ENCODE data around the gene MAX. TPM values are rescaled to one million over a fixed set of nuclear protein-coding genes. Genes with fewer than 3 reads are reported as not detected.

Gene MAX
- total and polyA plus RNA-seq, 8 donors, result 59.9 to 96.5 (median 63.4) TPM

DNA sequence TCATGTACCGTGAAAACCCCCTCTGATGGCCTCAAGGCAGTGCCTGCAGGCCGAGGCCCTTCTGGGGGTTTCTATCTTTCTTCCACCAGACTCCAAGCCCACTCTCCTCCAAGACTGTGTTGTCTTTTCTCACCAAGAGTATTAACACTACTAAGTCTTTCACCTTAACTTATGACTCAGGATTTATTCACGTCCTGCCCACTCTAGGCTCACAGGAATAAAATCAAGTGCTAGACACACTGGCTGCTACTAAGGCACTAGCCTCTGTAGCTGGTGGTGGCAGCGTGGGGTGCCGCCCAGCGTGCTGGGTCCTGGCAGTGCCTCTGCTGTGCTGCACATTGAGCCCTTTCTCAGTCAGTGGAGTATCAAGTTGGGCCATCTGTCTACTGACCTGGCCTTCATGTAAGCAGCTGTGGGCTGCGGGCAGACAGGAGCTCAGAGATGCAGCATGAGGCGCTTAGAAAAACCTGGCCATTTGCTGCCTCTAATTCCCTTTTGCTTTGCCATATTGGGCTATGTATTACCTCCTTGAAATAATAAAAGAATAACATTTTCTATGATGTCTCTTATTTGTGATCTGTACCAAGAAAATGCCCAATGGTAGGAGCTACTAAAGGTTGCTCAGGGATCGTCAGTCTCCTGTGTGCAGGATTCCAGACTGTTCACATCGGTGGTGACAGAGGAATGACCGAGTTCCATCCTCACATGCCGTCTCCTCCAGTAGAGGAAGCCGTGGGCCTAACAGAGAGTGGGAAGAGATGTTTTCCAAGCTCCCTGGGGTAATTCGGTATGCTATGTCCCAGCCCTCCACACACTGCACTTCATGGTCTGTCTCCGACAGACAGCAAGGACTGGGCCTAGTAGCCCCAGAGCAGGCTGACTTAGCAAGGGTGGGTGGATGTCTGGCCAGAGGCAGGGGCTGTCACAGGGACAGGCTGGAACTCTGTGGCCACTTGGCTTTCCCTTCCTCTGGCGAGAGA is 39.9 kb downstream of the MAX start:
- Histone ChIP-seq H3K4me3 (no peak overlapping the region), H3K27ac (no peak overlapping the region), H3K9me3 (no peaks in the 10 kb centered on the region), H3K4me1 (no peaks in the 10 kb centered on the region), H3K36me3 (peaks cover 0 to 79% of the 10 kb centered on the region in 2 donors), H3K27me3 (no peaks in the 10 kb centered on the region)
- intact Hi-C loops (cut with DNase I), result no loop called here
- ATAC-seq, result no peak
- TF ChIP-seq, protein P1, sequence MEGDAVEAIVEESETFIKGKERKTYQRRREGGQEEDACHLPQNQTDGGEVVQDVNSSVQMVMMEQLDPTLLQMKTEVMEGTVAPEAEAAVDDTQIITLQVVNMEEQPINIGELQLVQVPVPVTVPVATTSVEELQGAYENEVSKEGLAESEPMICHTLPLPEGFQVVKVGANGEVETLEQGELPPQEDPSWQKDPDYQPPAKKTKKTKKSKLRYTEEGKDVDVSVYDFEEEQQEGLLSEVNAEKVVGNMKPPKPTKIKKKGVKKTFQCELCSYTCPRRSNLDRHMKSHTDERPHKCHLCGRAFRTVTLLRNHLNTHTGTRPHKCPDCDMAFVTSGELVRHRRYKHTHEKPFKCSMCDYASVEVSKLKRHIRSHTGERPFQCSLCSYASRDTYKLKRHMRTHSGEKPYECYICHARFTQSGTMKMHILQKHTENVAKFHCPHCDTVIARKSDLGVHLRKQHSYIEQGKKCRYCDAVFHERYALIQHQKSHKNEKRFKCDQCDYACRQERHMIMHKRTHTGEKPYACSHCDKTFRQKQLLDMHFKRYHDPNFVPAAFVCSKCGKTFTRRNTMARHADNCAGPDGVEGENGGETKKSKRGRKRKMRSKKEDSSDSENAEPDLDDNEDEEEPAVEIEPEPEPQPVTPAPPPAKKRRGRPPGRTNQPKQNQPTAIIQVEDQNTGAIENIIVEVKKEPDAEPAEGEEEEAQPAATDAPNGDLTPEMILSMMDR (IDR thresholded peaks at IDR 0.05), result no peak
- DNase-seq, result no peak

DNA sequence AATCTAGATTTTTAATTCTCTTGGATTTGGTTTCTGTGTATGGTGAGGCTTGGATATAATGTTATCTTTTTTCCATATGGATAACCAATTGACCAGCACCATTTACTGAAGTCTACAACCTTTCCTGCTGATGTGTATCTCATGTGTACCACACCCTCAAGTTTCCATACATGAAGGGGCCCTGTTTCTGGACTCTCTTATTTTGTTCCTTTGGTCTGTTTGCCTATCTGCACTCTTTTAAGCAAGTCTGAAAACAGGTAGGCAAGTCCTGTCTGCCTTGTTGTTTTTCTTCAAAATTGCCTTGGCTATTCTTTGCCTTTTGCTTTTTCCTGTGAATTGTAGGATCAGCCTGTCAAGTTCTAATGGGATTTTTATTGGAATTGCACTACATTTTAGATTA is 44.6 kb downstream of the MAX start:
- no peak overlapping the region for H3K27ac ChIP-seq
- TF ChIP-seq, protein P1 (IDR thresholded peaks at IDR 0.05), result no peak
- H3K27me3 ChIP-seq, result no peaks in the 10 kb centered on the region
- H3K9me3 ChIP-seq, result no peaks in the 10 kb centered on the region
- H3K36me3 ChIP-seq, result peaks cover 0 to 55% of the 10 kb centered on the region in 2 donors
- H3K4me1 ChIP-seq, result peaks cover 0 to 13% of the 10 kb centered on the region in 2 donors
- DNase-seq (no peak), ATAC-seq (no peak)
- intact Hi-C loops (cut with DNase I), result no loop called here
- no peak overlapping the region for H3K4me3 ChIP-seq

DNA sequence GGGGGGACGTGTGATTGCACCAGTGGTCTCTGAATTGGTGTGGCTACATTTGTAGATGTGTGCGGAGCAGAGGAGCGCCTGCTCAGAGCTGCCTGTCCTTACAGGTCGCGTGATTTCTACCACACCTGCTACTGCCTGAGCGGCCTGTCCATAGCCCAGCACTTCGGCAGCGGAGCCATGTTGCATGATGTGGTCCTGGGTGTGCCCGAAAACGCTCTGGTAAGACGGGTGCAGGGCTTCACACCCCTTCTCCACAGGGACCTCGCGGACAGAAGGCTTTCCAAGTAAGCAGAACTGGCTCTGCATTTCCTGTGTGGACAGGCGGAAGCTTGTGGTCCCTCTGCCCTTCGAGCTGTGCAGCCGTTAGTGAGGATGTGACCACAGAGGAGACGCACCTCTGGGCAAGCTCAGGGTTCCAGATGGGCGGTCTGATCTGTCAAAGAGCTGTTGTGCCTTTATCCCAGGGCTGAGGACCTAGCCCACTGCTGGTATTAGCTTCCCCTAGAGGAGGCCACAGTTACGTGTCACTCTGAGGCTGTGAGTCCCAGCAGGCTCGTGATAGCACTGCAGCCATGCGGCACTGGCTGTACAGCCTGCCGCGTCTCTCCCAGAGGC is 47.7 kb downstream of the MAX start:
- peak; percentile 63 for ATAC-seq
- H3K27ac ChIP-seq, result peak overlapping the region in 1 of 2 donors; percentile 75
- TF ChIP-seq, protein P1 (IDR thresholded peaks at IDR 0.05), result no peak

DNA sequence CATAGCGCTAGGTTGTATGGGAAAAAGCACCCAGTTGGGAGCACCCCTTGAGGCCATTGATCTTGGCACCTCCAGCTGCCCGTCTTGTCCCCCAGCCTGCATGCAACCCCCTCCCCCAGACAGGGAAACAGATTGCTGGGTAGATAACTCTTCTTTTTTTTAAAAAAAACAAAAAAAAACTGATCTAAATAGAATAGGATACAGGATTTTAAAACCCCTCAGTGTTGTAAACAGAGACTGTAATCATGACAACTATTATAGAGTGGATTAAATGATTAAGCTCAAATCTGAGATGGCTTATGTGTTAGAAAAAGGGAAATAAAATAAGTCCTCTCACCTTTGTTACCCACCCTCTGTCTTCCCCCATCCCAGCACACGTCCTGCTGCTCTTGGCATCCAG is 48.9 kb downstream of the MAX start:
- DNase-seq, result no peak

More for the DNA sequence above, 47.7 kb downstream of the MAX start:
- H3K36me3 ChIP-seq, result peaks cover 0 to 31% of the 10 kb centered on the region in 2 donors
- peak in 2 of 4 donors; percentile 58 to 81 for DNase-seq
- intact Hi-C loops (cut with DNase I), result no loop called here
- H3K4me3 ChIP-seq, result no peak overlapping the region
- no peaks in the 10 kb centered on the region for H3K9me3 ChIP-seq
- H3K27me3 ChIP-seq, result no peaks in the 10 kb centered on the region
- H3K4me1 ChIP-seq, result peaks cover 0 to 13% of the 10 kb centered on the region in 2 donors

More for the DNA sequence above, 48.9 kb downstream of the MAX start:
- no peak for ATAC-seq
- TF ChIP-seq, protein P1 (IDR thresholded peaks at IDR 0.05), result no peak
- H3K4me1 ChIP-seq, result peaks cover 0 to 15% of the 10 kb centered on the region in 2 donors
- intact Hi-C loops (cut with DNase I), result no loop called here
- no peak overlapping the region for H3K27ac ChIP-seq
- no peak overlapping the region for H3K4me3 ChIP-seq
- no peaks in the 10 kb centered on the region for H3K9me3 ChIP-seq
- peaks cover 0 to 22% of the 10 kb centered on the region in 2 donors for H3K36me3 ChIP-seq
- H3K27me3 ChIP-seq, result no peaks in the 10 kb centered on the region
